Stimulated activated CD4-positive, alpha-beta T cell treated with anti-CD3 and anti-CD28 coated beads, Interleukin-2, amount 100 ng/mL, for 4 hours (primary cell): ENCODE results near the gene GPR146.
"Not testable (repeated sequence)": the region's sequence is repeated elsewhere in the genome, so short reads cannot be mapped to it uniquely, and the experiment has no call there.

Experiments used
- DNase-seq: peaks from one replicate; pipeline ENCODE4 v3.0.0-alpha.2; 2020; ENCODE audit warnings: low read depth

GPR146 gene

GRCh38 chr7:1025743-1026581 lies 18.4 kb upstream of the GPR146 start:
- DNase-seq = no peak

DNA sequence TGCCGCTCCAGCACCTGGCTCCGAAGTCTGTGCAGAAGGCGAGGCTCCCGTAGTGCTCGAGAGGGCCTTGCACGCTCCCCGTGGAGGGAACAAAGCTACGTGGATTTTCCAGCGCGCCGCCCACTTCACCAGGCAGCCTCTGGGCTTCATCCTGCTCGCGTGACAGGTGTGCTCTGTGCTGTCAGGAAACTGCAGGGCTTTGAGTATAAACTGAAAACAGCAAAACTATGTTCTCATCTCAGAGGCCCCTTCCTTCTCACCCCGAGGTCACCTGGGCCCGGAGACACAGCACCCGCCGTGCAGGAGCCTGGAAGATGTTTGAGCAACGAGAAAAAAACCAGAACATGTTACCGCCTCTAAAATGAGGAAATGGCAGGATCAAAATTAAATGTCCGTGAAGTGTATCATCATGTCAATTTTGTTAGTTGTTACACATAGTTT lies 17.6 kb upstream of the GPR146 start:
- DNase-seq = no peak

- no peak for DNase-seq
These were observed 16.9 kb upstream of the GPR146 start for GRCh38 chr7:1027242-1028043.

GRCh38 chr7:1028044-1028770 lies 16.1 kb upstream of the GPR146 start:
- DNase-seq = peak; percentile 68

- peak; percentile 42 for DNase-seq
These were observed 15.3 kb upstream of the GPR146 start for GRCh38 chr7:1028775-1029636.

- no peak for DNase-seq
These were observed 14.5 kb upstream of the GPR146 start for GRCh38 chr7:1029637-1030443.

DNA sequence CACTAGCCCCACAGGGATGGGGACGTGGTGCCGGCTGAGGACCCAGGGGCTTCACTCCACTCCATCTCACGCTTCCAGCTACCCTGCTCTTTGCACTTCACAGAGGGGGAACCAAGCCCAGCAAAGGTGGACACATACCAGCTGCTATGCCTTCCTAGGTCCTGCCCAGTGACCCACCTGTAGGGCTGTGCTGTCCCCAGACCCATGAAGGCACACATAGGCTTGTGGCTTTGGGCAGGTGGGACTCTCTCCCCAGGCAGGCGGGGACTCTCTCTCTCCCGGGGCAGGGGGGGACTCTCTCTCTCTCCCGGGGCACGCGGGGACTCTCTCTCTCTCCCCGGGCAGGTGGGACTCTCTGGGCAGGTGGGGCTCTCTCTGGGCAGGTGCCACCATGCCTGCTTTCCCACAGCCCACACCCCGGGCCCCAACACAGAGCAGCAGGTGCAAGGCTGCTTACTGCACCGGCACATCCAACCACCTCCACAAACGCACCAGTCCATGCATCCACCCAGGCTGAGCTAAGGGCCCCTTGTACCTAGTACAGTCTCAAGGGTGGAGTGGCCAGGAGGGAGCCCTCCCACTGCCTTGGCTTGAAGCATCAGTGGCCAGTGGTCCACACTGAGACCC lies 13.8 kb upstream of the GPR146 start:
- DNase-seq = no peak

- DNase-seq = no peak
These were observed 12.5 kb upstream of the GPR146 start for GRCh38 chr7:1031716-1032455.

GRCh38 chr7:1032536-1033181 lies 11.7 kb upstream of the GPR146 start:
- no peak for DNase-seq

GRCh38 chr7:1033546-1034145 lies 10.7 kb upstream of the GPR146 start:
- no peak for DNase-seq

GRCh38 chr7:1034769-1035168 lies 9.6 kb upstream of the GPR146 start:
- DNase-seq = not testable (repeated sequence)

DNA sequence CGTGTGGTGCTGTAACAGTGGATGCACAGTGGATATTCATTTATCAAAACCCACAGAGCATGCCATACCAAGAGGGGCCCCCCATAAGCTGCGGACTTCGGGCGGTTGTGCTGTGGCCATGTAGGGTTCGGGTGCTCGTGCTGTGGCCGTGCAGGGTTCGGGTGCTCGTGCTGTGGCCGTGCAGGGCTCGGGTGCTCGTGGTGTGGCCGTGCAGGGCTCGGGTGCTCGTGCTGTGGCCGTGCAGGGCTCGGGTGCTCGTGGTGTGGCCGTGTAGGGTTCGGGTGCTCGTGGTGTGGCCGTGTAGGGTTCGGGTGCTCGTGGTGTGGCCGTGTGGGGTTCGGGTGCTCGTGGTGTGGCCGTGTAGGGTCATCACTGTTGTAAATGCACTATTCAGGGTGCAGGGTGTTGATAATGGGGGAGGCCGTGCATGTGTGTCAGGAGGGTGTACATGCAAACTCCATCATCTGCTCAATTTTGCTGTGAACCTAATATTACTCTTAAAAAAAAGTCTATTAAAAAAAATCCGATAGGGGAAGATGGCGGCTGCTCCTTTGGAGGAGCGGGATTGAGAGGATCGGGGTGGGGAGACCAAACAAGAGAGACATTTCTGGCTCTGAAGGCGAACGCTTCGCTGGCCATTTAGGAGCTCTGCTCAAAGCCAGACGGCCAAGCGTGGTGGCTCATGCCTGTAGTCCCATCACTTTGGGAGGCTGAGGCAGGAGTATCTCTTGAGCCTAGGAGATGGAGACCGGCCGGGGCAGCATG lies 8.0 kb upstream of the GPR146 start:
- not testable (repeated sequence) for DNase-seq

DNA sequence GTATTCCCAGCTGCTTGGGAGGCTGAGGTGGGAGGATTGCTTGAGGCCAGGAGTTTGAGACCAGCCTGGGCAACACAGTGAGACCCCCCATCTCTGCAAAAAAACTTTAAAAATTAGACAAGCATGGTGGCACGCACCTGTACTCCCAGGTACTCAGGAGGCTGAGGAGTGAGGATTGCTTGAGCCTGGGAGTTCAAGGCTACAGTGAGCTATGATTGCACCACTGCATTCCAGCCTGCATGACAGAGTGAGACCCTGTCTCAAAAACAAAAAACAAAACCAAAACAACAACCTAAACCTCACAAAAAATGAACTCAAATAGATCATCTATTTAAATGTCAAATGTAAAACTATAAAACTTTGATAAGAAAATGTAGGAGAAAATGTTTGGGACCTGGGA lies 4.1 kb upstream of the GPR146 start:
- DNase-seq = not testable (repeated sequence)

DNA sequence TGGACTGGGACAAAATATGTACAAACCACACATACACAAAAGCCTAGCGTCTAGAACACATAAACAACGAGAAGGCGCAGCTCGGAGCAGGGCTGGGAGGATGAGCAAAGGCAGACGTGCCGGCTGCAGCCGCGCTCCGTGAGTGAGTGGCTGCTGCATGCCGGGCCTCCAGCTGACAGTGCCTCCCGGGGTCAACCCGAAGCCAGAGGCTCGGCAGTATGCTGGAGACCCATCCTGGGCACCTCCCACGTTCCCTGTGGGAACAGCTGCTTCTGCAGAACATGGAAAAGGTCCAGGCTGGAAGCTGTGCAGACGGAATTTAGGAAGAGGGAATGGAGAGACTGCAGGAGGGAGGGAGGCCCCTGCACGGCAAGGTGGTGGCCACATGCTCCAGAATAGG lies 3.6 kb upstream of the GPR146 start:
- no peak for DNase-seq

- DNase-seq = no peak
These were observed 2.5 kb upstream of the GPR146 start for GRCh38 chr7:1041551-1042491.

GRCh38 chr7:1042492-1042833 lies 1.9 kb upstream of the GPR146 start:
- DNase-seq = no peak
